HG03520 (cell line): ENCODE data around the gene DVL3.
"Not testable (repeated sequence)": the region's sequence is repeated elsewhere in the genome, so short reads cannot be mapped to it uniquely, and the experiment has no call there.

Experiments used
- ATAC-seq: cut with Tn5 transposase; IDR thresholded peaks from one replicate; pipeline ENCODE4 v1.9.1; 2021; ENCODE audit warnings: mild to moderate bottlenecking, moderate library complexity; ENCODE audit not compliant: unreplicated experiment

DVL3 gene

GRCh38 chr3:184155644-184156521 lies 706 bp downstream of the DVL3 start:
- peak; percentile 33 for ATAC-seq

DNA sequence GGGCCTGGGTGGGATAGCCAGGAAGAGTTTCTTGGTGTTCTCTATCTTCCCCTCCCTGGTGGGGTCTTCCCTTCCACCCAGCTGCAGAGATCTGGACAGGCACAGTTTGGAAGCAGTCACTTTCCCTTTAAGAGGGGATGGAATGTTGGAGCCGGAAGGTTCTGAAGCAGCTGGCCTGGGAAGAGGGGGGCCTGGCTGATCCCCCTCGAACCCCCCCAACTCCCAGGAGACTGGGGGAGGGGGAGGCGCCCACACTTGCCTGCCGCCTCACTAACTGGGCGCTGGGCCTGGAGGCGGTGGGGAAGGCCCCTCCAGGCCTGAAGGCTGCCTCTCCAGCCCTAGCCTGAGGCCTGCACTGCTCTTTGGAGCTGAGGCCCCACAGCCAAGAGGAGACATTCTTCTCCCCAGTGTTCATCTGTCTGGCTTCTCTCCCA lies 1.4 kb downstream of the DVL3 start:
- no peak for ATAC-seq

DNA sequence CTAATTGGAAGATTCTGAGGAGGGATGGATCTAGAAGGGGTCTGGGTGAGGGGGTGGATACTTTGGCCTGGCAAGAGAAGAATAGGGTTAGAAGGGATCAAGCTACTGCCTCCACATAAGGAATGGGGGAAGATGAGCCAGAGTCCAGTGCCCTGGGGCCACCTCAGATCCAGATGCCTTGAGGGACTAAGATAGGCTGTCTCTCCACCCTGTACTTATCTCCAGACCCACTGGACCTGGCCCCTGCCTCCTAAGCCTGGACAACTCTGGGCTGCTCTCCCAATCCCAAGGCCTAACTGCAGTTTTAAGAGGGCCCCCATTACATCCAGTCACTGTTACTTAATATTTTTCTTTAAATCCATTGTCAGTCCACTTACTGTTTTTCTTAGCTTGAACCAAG lies 2.0 kb downstream of the DVL3 start:
- no peak for ATAC-seq

- no peak for ATAC-seq
These were observed 3.2 kb downstream of the DVL3 start for GRCh38 chr3:184158404-184158803.

DNA sequence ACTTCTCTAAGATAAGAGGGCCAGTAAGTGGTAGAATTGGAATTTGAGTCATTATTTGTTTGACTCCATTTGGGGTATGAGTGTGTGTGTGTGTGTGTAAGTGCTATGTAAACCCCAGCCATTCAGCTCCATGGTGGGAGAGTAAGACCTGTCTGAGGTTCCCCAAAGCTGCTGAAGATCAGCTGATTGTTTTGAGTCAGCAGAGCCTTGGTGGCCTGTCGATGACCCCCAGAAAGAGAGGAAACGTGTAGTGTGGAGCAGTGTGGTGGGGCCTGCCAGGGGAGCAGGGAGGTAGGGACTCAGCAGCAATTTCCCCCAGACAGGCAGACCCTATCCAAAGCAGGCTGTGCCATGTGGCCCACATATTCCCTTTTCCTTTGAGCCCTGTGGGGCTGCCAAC lies 5.3 kb downstream of the DVL3 start:
- ATAC-seq = no peak

DNA sequence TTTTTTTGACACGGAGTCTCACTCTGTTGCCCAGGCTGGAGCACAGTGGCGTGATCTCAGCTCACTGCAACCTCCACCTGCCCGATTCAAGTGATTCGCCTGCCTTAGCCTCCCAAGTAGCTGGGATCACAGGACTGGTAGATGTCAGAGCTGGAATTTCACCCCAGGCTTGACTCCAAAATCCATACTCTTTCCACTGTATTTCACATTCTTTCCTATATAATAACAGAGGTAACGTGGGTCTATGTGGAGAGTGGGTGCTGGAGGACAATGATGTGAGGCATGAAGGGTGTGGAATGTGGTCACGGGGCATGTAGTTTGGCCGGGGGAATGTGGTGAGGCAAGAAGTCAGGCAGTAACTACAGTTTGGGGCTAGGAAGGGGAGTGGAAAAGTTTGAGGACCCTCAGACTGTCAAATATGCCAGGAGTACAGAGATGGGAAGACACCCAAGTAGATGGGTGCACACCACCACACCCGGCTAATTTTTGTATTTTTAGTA lies 7.4 kb downstream of the DVL3 start:
- not testable (repeated sequence) for ATAC-seq

DNA sequence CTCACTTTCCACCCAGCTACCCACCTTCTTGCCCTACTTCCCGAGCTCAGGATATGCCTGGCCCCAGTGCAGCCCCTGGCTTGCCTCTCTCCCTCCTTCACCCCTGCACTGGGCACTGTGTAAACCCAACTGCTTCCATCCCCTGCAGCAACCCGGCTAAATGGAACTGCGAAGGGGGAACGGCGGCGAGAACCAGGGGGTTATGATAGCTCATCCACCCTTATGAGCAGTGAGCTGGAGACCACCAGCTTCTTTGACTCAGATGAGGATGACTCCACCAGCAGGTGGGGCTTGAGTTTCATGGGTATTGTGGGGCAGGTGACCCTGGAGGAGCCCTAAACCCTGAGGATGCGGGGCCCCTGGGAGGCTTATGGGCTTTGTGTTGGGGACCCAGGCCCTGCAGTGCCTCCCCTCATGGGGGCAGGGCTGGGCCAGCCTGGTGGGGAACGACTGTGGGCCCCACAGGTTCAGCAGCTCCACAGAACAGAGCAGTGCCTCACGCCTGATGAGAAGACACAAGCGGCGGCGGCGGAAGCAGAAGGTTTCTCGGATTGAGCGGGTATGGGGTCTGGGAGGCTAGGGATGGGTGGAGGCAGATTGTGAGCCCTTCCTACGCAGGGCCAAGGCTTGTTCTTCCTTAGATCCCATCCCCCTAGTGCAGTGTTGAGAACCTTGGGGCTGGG lies 9.6 kb downstream of the DVL3 start:
- ATAC-seq = no peak

- ATAC-seq = no peak
These were observed 10.4 kb downstream of the DVL3 start for GRCh38 chr3:184165543-184165942.

GRCh38 chr3:184166671-184167070 lies 11.5 kb downstream of the DVL3 start:
- no peak for ATAC-seq

DNA sequence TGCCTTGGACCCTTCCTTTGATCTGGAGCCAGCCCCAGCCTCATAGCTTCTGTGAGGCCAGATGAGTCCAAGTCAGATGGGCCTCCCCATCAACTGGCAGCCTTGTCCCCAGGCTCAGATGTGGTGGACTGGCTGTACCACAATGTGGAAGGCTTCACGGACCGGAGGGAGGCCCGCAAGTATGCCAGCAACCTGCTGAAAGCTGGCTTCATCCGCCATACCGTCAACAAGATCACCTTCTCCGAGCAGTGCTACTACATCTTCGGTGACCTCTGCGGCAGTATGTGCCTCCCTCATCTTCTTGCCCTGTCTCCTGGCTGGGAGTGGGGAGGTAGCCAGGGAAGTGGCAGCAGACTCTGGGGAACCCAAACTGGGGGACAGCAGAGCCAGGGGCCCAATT lies 12.6 kb downstream of the DVL3 start:
- ATAC-seq = no peak

GRCh38 chr3:184168363-184169120 lies 13.4 kb downstream of the DVL3 start:
- no peak for ATAC-seq

GRCh38 chr3:184169896-184170875 lies 15.0 kb downstream of the DVL3 start:
- no peak for ATAC-seq

GRCh38 chr3:184171562-184171961 lies 16.4 kb downstream of the DVL3 start:
- ATAC-seq = no peak

GRCh38 chr3:184172681-184173373 lies 17.6 kb downstream of the DVL3 start:
- ATAC-seq = no peak

- no peak for ATAC-seq
These were observed 18.2 kb downstream of the DVL3 start for GRCh38 chr3:184173374-184173722.

GRCh38 chr3:184174284-184174645 lies 19.1 kb downstream of the DVL3 start:
- ATAC-seq = no peak

- ATAC-seq = peak; percentile 94
These were observed 19.7 kb downstream of the DVL3 start, which contains the start of gene AP2M1 for GRCh38 chr3:184174646-184175492. Gene AP2M1 (plus strand): TSS chr3:184174855. CDS start chr3:184176994, 2,139 bp downstream.

- ATAC-seq = no peak
These were observed 20.3 kb downstream of the DVL3 start for GRCh38 chr3:184175506-184175905.

DNA sequence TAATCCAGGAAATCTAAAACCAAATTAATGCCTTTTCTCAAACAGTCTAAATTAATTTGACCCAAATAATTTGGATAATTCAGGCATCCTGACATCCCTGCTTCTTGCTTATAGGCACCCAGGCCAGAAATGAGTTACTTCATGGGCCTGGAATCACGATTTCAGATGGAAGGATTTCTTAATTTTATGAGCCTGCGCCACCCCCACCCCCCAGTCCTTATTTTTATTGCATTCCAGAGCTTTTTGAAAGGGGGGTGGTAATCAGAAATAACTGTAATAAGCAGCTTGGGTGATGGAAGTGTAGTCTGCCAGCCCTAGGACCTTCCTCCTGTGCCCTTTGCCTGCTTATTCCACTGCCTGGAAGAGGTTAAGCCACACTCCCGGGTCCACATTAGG lies 20.8 kb downstream of the DVL3 start:
- no peak for ATAC-seq
